ENCODE data around the gene SCGB3A1.

The SCGB3A1 gene

GRCh38 chr5:180603076-180603594 is 11.8 kb upstream of the SCGB3A1 start:
- DNase-seq = no peak

DNA sequence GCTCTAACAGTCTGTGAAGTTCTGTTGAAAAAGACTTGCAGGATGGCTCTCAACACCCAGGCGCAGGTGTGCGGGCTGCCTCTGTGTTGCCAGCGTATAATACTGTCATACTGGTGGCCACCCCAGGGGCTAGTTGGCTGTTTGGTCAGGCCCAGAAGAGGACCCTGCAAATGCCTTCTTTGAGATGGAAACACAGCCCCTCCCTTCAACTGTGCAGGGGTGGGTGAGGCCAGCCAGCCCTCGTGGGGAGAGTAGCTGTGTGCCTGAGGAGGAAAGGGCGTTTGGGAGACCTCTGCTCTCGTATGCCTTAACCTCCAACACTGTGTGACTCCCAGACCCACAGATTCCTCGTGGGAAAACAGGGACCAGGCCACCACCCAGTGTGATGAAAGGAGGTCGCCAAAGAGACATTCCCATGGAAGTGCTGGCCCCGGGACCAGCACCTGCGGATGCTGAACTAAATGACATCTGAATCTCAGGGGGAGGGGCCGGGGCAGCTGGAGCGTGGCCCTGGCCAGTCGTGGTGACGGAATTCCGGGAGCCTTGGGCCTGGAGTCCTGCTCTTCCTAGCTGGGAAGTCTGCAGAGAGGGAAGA is 11.3 kb upstream of the SCGB3A1 start:
- DNase-seq = no peak

- DNase-seq = no peak
These were observed 10.5 kb upstream of the SCGB3A1 start for GRCh38 chr5:180601591-180602480.

DNA sequence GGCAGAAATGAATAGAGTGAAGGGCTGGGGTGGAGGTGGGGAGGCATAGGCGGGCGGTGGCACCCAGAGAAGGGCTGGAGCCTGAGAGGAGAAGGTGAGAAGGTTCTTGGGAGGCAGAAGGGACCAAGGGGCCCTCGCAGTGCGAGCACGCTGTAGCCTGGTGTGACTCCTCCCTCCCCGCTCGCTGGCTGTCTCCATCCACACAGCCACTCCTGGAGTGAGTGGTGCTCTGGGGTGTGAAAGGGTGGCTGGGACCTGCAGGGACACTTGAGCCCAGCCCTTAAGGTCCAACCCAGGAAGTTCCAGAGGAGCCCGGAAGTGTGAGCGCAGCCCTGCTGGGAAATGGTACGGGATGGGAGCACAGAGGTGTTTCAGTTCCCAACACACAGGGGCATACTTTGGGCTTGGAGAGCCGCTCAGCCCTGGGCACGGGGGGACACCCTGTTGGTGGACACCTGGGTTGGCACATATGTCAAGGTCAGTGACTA is 9.3 kb upstream of the SCGB3A1 start:
- no peak for DNase-seq

DNA sequence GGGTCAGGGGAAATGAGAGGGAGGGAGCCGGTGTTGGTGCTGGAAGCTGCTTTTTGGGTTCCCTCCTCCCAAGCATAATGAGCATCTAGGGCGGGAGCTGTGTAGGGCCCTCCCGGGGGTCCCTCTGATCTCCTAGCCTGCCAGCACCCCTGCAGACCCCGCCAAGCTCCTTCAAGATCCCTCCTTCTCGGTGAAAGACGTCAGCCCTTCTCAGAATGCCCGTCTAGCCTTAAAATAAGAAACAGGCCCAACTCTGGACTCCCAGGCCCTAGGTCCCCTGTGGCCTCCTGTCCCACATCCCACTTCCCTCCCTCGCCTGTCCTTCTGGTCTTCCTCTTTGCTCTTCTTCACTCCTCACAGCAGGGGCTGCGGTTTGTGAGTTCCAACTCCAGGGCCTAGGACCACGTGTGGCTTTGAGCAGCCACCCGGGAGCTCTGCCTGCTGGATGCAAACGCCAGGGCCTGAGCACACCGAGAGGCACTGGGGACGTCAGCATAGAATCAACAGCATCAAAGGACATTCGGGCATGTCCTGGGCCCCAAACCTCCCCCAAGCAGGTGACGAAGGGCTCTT is 8.8 kb upstream of the SCGB3A1 start:
- DNase-seq = no peak

- no peak for DNase-seq
These were observed 8.3 kb upstream of the SCGB3A1 start for GRCh38 chr5:180599590-180599914.

DNA sequence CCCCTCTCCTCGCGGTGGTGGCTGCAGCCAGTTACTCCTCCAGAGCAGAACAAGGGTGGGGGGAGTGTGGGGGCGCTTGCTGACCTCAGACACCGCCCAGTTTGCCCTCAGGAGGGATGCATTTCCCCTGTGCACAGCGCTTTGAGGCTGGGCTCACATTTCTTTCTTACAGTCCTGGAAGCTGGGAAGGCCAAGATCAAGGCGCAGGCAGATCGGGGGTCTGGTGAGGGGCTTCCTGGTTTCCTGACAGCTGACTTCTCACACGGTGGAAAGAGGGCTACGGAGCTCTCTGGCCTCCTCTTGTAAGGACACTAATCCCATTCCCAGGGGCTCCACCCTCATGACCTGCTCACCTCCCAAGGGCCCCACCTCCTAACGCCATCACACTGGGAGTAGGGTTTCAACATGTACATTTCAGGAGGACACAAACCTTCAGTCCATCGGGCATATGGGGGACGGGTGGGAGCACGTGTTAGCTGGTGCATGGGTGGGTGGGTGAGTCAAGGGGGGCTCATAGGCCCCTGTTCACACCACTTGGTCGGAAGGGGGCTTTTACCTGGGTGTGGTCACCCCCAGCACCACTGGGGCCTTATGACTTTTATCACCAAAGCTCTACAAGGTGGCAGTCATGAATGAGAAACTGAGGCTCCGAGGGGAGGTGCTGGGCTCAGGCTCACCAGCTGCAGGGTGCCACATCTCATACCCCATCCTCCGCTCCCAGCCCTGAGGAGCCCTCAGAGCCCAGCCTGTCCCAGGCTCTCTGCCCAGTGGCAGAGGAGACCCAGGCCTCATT is 7.7 kb upstream of the SCGB3A1 start:
- no peak for DNase-seq

DNA sequence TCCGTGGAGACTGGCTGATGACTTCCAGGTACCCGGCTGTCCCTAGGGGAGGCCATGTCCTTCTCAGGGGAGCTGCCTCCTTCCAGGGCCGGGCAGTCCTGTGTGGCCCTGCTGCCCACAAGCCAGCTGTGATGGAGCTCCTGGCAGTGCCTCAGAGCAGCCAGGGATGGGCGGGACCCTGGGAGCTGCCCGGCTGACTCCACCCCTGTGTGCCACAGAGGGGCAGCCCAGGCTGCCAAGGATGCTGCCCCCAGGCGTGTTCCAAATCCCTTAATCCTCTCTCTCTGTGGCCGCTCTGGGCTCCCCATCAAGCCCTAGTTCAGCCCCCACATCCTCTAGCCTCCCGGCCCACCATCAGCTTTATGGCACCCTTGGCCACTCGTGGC is 7.0 kb upstream of the SCGB3A1 start:
- DNase-seq = no peak

GRCh38 chr5:180596668-180597231 is 5.5 kb upstream of the SCGB3A1 start:
- DNase-seq = no peak

GRCh38 chr5:180596115-180596667 is 4.9 kb upstream of the SCGB3A1 start:
- DNase-seq = no peak

DNA sequence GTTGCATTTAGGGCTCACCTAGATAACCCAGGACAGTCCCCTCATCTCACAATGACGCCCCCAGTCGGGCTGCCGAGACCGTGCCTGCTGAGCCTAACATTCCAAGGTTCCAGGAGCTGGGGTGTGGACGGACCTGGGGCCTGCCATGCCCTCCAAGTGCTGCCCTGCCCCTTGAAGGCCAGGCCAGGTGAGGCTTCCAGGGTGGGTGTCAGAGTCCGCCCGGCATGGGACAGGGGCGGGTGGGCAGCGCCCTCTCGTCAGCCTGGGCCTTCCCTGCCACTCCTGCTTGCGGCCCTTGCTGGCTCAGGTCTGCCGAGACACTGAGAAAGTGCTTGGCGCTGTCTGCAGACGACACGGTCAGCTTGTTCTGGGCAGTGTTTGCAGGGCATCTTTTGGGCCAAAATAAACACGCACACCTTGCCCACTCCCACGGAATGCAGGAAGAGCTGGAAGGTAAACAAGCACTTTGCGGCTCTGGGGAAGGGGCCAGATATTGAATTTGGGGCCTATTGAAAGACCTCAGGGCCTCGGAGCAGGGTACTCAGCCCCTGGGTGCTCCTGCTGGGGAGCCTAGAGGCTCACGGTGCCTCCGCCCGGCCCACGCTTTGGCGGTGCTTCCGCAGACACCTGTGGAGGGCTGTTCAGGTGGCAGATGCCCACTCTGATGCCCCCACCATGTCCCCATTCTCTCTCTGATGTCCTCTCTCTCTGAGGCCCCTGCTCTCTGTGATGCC is 4.2 kb upstream of the SCGB3A1 start:
- DNase-seq = no peak

- no peak for DNase-seq
These were observed 3.7 kb upstream of the SCGB3A1 start for GRCh38 chr5:180595046-180595379.

DNA sequence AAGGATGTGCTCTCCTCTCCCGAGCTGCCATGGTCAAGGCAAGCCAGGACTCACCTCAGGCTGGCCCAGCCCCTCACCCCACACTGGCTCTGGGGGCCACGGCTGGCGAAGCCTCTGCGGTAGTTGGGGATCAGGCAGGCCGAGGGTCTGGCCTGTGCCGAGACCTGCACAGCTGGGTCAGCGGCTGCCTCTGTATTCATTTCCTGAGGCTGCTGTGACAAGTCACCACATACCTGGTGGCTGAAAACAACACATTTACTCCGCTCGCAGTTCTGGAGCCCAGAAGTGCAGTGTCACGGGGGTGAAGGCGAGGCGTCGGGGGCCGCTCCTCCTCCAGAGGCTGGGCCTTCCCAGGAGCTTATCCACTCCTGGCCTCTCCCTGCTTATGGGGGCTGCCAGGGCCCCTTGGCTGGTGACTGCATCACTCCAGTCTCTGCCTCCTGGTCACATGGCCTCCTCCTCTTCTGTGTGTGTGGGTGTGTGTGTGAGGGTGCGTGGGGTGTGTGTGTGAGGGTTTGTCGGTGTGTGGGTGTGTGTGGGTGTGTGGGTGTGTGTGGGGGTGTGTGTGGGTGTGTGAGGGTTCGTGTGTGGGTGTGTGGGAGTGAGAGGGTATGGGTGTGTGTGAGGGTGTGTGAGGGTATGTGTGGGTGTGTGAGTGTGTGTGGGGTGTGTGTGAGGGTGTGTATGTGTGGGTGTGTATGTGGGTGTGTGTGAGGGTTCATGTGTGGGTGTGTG is 3.2 kb upstream of the SCGB3A1 start:
- no peak for DNase-seq

GRCh38 chr5:180593446-180594206 is 2.3 kb upstream of the SCGB3A1 start:
- no peak for DNase-seq

DNA sequence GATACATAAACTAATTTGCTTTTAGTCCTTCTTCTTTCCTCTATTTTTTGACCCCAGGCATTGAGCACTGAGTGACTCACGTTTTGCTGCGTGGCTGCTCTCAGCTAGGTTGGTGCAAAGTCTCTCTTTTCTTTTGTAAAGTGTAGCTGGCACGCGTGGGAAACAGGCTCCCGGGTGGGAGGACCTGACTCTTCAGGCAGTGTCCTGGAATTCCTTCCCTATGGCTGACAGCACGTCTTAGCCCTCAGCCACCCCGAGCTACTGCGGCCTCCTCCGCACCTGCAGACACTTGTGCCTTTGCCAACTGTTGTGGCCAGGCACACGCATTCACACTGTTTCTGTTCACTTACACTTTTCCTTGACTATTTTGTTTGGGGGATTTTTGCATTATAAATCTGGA is 877 bp upstream of the SCGB3A1 start:
- no peak for DNase-seq

DNA sequence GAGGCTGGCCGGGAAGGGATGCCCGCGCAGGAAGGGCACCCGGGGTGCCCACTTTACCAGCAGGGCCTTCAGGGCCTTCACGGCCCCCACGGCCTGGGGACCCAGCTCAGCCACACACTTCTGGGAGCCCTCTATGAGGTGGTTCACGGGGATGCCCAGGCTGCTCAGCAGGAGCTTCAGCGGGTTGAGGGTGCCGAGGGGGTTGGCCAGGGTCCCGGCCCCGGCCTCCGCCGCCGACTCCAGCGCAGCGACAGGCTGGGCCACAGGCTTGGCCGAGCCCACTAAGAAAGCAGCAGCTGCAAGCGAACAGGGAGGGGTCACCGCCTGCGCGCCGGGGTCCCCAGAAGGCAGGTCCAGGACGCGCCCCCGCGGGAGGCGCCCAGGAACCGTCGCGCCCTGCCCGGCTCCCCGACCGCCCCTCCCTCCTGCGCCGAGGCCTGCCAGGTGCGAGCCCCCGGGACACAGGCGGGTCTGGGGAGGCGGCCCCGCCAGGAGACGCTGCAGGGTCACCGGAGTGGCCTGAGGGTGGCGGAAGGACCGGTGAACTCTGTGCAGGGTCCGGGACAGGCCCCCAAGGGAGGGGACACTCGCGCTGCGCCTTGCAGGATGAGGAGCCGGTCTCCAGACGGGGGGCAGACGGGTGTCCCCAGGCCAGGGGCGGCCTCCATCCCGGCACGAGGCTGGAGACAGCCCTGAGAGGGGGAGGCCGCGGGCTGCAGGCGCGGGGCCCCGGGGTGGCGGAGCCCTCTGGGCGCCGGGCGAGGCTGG is 572 bp downstream of the SCGB3A1 start:
- no peak for DNase-seq

DNA sequence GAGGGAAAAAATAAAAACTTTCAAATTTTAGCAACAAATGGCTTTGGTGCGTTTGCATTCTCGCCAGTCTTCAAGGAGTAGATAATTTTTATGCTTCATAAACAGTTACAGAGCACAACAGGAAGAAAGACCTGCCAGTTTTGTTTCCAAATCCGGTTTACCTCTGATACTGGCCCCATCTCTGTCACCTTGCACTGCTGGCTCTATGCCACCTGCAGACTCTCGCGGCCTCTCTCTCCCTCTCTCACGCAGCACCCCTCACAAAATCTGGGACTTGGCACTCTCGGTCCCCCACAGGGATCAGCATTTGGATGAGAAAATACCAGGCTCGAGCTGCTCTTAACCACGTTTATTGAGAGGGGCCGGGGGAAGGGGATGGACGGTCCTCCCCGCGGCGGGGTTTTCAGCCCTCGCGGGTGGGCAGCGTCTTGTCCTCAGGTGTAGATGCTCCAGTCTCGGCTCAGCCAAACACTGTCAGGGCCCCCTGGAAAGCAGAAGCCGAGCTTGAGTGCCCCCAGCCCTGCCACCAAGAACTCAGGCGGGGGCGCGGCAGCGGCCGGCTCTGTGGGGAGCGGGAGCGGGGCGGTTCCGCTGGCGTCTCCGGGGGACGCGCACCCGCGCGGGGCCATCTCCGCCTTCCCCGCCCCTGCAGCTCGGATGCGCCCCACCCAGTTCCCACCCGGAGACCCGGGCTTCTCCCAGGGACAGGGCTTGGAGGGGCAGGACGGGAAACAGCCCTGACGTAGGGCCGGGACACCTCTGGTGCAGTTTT is 1.3 kb downstream of the SCGB3A1 start:
- DNase-seq = no peak

GRCh38 chr5:180586870-180587269 is 4.4 kb downstream of the SCGB3A1 start:
- DNase-seq = no peak

DNA sequence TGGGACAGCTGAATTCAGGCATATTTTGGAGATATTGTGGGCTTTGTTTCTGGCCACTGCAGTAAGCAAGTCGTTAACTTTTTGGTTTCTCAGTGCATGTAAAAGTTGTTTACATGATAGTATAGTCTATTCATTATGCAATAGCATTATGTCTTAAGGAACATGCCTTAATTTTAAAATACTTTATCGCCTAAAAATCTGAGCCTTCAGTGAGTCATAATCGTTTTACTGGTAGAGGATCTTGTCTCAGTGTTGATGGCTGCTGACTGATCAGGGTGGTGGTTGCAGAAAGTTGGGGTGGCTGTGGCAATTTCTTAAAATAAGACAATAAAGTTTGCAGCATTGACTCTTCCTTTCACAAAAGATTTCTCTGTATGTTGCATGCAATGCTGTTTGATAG is 5.1 kb downstream of the SCGB3A1 start:
- no peak for DNase-seq
